Mesenchymal stem cell (in vitro differentiated cells and primary cell): ENCODE measurements around the gene TRIM22.
"Not testable (repeated sequence)": the region's sequence is repeated elsewhere in the genome, so short reads cannot be mapped to it uniquely, and the experiment has no call there.

ENCODE experiments used
- DNase-seq: peaks from one replicate; pipeline ENCODE4 v3.0.0-alpha.2; 2013
- H2AFZ ChIP-seq: one replicate; pipeline ENCODE4 v1.6.1; 2013; ENCODE audit warnings: low read depth, mild to moderate bottlenecking, control low read depth, inconsistent platforms, low read length, moderate library complexity
- H2AK5ac ChIP-seq: 2 replicates; pipeline ENCODE4 v1.6.1; 2013; ENCODE audit warnings: low read length, moderate library complexity, mild to moderate bottlenecking, inconsistent platforms; ENCODE audit not compliant: severe bottlenecking
- H2BK120ac ChIP-seq: one replicate; pipeline ENCODE4 v1.6.1; 2013; ENCODE audit warnings: low read depth, mild to moderate bottlenecking, inconsistent platforms, low read length, moderate library complexity
- H2BK12ac ChIP-seq, 2 experiments: one replicate each; pipeline ENCODE4 v1.6.1; 2013; ENCODE audit warnings: inconsistent platforms in 2 of 2, low read length in 2 of 2, mild to moderate bottlenecking in 2 of 2, moderate library complexity in 2 of 2, control low read depth in 1 of 2
- H2BK15ac ChIP-seq: one replicate; pipeline ENCODE4 v1.6.1; 2013; ENCODE audit warnings: mild to moderate bottlenecking, low read depth, inconsistent platforms; ENCODE audit not compliant: poor library complexity, severe bottlenecking
- H2BK5ac ChIP-seq: 2 replicates; pipeline ENCODE4 v1.6.1; 2013; ENCODE audit warnings: low read depth, mild to moderate bottlenecking, low read length, control low read depth, inconsistent platforms; ENCODE audit not compliant: poor library complexity, severe bottlenecking
- H3K14ac ChIP-seq, 2 experiments: one replicate each; pipeline ENCODE4 v1.6.1; 2013; ENCODE audit warnings: inconsistent platforms in 2 of 2, low read length in 2 of 2, control low read depth in 1 of 2, mild to moderate bottlenecking in 1 of 2, moderate library complexity in 1 of 2
- H3K18ac ChIP-seq, 2 experiments: one replicate each; pipeline ENCODE4 v1.6.1; 2013; ENCODE audit warnings: inconsistent platforms in 2 of 2, low read length in 2 of 2, control low read depth in 1 of 2, low read depth in 1 of 2, mild to moderate bottlenecking in 1 of 2
- H3K23ac ChIP-seq, 2 experiments: one replicate each; pipeline ENCODE4 v1.6.1; 2013; ENCODE audit warnings: inconsistent platforms in 2 of 2, low read length in 2 of 2, mild to moderate bottlenecking in 2 of 2, moderate library complexity in 2 of 2, control low read depth in 1 of 2
- H3K27ac ChIP-seq: 2 replicates; pipeline ENCODE4 v1.5.1; 2013; ENCODE audit warnings: mild to moderate bottlenecking, moderate library complexity, low read length, control low read depth, inconsistent platforms; ENCODE audit not compliant: poor library complexity, severe bottlenecking
- H3K27me3 ChIP-seq, 2 experiments: 2 replicates each; pipeline versions ENCODE4 v1.6.1 to v1.7.0; 2013; ENCODE audit warnings: low read length in 2 of 2, mild to moderate bottlenecking in 2 of 2, moderate library complexity in 2 of 2, control low read depth in 1 of 2, inconsistent platforms in 1 of 2; ENCODE audit not compliant: control insufficient read depth in 1 of 2, insufficient read depth in 1 of 2
- H3K36me3 ChIP-seq, 2 experiments: 2 replicates each; pipeline versions ENCODE4 v1.6.1 to v1.7.0; 2013; ENCODE audit warnings: low read length in 2 of 2, control low read depth in 1 of 2, inconsistent platforms in 1 of 2, low read depth in 1 of 2, mild to moderate bottlenecking in 1 of 2; ENCODE audit not compliant: insufficient read depth in 2 of 2, control insufficient read depth in 1 of 2
- H3K4ac ChIP-seq, 2 experiments: one replicate each; pipeline ENCODE4 v1.6.1; 2013; ENCODE audit warnings: inconsistent platforms in 2 of 2, low read length in 2 of 2, mild to moderate bottlenecking in 2 of 2, moderate library complexity in 2 of 2, control low read depth in 1 of 2, low read depth in 1 of 2
- H3K4me1 ChIP-seq: 2 replicates; pipeline ENCODE4 v1.6.1; 2013; ENCODE audit warnings: low read depth, low read length, control low read depth; ENCODE audit not compliant: control insufficient read depth, insufficient read depth
- H3K4me2 ChIP-seq: 2 replicates; pipeline ENCODE4 v1.6.1; 2013; ENCODE audit warnings: low read length, mild to moderate bottlenecking, inconsistent platforms; ENCODE audit not compliant: poor library complexity, severe bottlenecking
- H3K4me3 ChIP-seq, 2 experiments: 2 replicates each; pipeline versions ENCODE4 v1.5.1 to v1.7.0; 2013; ENCODE audit warnings: low read length in 2 of 2, mild to moderate bottlenecking in 2 of 2, control low read depth in 1 of 2, low read depth in 1 of 2; ENCODE audit not compliant: insufficient read depth in 1 of 2
- H3K79me1 ChIP-seq: replicated peaks from 2 replicates; pipeline ENCODE4 v1.6.1; 2013; ENCODE audit warnings: mild to moderate bottlenecking, control low read depth, low read length, inconsistent platforms; ENCODE audit not compliant: poor library complexity, severe bottlenecking
- H3K9ac ChIP-seq: 2 replicates; pipeline ENCODE4 v1.7.0; 2013; ENCODE audit warnings: mild to moderate bottlenecking, low read length, moderate library complexity
- H3K9me3 ChIP-seq: 2 replicates; pipeline ENCODE4 v1.7.0; 2013; ENCODE audit warnings: mild to moderate bottlenecking, low read length; ENCODE audit not compliant: control insufficient read depth
- H4K8ac ChIP-seq: one replicate; pipeline ENCODE4 v1.6.1; 2013; ENCODE audit warnings: inconsistent platforms, mild to moderate bottlenecking, low read length, moderate library complexity
- H4K91ac ChIP-seq: one replicate; pipeline ENCODE4 v1.6.1; 2013; ENCODE audit warnings: mild to moderate bottlenecking, low read length, inconsistent platforms
- WGBS: methylation state at CpG from one replicate; pipeline ENCODE4 v1.1.7; 2013; ENCODE audit warnings: mixed read lengths; 5-methylcytosine and 5-hydroxymethylcytosine counted together

Gene TRIM22

GRCh38 chr11:5690216-5690615, 626 bp downstream of the TRIM22 start:
- peaks cover 7% of the 10 kb centered on the region for H3K4me1 ChIP-seq
- 71% methylated on average over 2 of the region's 5 CpGs for WGBS
- peaks cover 18% of the 10 kb centered on the region for H3K79me1 ChIP-seq
- no peak overlapping the region for H2AFZ ChIP-seq
- H3K27me3 ChIP-seq, result no peaks in the 10 kb centered on the region
- H2BK15ac ChIP-seq, result no peak overlapping the region
- no peak overlapping the region for H4K91ac ChIP-seq
- peak overlapping the region; percentile 79 for H2BK120ac ChIP-seq
- peak overlapping the region; percentile 98 for H3K9ac ChIP-seq
- no peak overlapping the region for H4K8ac ChIP-seq
- H2BK12ac ChIP-seq, result no peak overlapping the region
- peak overlapping the region; percentile 99 for H2AK5ac ChIP-seq
- H3K14ac ChIP-seq, result no peak overlapping the region
- H3K4me2 ChIP-seq, result peak overlapping the region; percentile 82
- H3K23ac ChIP-seq, result no peak overlapping the region
- DNase-seq, result peak; percentile 12
- H2BK5ac ChIP-seq, result peak overlapping the region; percentile 98
- peak overlapping the region; percentile 46 to 86 for H3K4ac ChIP-seq
- peak overlapping the region in 1 of 2 experiments; percentile 86 for H3K4me3 ChIP-seq
- peak overlapping the region; percentile 5 to 92 for H3K18ac ChIP-seq
- H3K36me3 ChIP-seq, result peaks cover 5 to 20% of the 10 kb centered on the region in 2 experiments
- no peaks in the 10 kb centered on the region for H3K9me3 ChIP-seq
- H3K27ac ChIP-seq, result peak overlapping the region; percentile 98

GRCh38 chr11:5690736-5691135, 1.1 kb downstream of the TRIM22 start:
- no peaks in the 10 kb centered on the region for H3K9me3 ChIP-seq

DNA sequence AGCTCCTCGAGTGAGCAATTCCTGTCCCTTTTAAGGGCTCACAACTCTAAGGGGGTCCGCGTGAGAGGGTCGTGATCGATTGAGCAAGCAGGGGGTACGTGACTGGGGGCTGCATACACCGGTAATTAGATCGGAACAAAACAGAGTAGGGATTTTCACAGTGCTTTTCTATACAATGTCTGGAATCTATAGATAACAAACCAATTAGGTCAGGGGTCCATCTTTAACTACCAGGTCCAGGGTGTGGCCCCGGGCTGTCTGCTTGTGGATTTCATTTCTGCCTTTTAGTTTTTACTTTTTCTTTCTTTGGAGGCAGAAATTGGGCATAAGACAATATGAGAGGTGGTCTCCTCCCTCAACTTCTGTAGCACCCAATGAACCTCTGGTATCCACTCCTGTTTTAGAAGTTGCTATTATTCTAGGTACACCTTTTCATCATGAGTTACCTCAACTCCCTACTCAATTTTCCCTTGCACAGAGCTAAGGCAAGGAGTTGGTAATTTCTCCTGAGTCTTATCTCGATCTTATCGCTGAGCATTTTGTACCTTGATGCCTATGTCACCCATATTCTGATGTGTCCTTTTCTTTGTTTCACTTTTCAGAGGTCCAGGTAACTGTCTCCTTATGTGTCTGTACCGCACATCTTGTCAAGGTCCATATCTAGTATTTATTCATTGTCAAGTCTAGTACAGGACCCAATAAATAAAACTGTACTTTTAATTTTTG, 1.8 kb downstream of the TRIM22 start:
- H3K4me3 ChIP-seq, result peak overlapping the region in 1 of 2 experiments; percentile 86
- H3K79me1 ChIP-seq, result peaks cover 18% of the 10 kb centered on the region
- peaks cover 9 to 32% of the 10 kb centered on the region in 2 experiments for H3K36me3 ChIP-seq
- H3K27me3 ChIP-seq, H4K8ac ChIP-seq, H3K18ac ChIP-seq, H2AFZ ChIP-seq, H2BK5ac ChIP-seq, DNase-seq, H4K91ac ChIP-seq, H3K4me1 ChIP-seq, H3K9me3 ChIP-seq, H2BK12ac ChIP-seq, H2BK15ac ChIP-seq, H3K14ac ChIP-seq, H3K23ac ChIP-seq: not testable (repeated sequence)
- peak overlapping the region; percentile 90 for H3K4me2 ChIP-seq
- H3K27ac ChIP-seq, result peak overlapping the region; percentile 98
- H3K9ac ChIP-seq, result peak overlapping the region; percentile 98
- peak overlapping the region in 1 of 2 experiments; percentile 64 for H3K4ac ChIP-seq
- 90% methylated on average over 5 of the region's 12 CpGs for WGBS
- H2BK120ac ChIP-seq, result peak overlapping the region; percentile 27
- peak overlapping the region; percentile 100 for H2AK5ac ChIP-seq

More at GRCh38 chr11:5690736-5691135, 1.1 kb downstream of the TRIM22 start:
- Histone ChIP-seq H3K9ac (peak overlapping the region; percentile 98), H4K91ac (peak overlapping the region; percentile 83), H3K4me2 (peak overlapping the region; percentile 90), H3K36me3 (peaks cover 5 to 25% of the 10 kb centered on the region in 2 experiments), H2BK12ac (peak overlapping the region in 1 of 2 experiments; percentile 66), H3K14ac (no peak overlapping the region), H3K27me3 (no peaks in the 10 kb centered on the region), H2BK120ac (peak overlapping the region; percentile 27), H3K79me1 (peaks cover 18% of the 10 kb centered on the region), H3K4ac (peak overlapping the region; percentile 40 to 64), H3K27ac (peak overlapping the region; percentile 98), H2AFZ (no peak overlapping the region), H4K8ac (peak overlapping the region; percentile 94), H3K4me1 (peaks cover 7% of the 10 kb centered on the region), H3K23ac (no peak overlapping the region), H3K4me3 (peak overlapping the region in 1 of 2 experiments; percentile 86), H3K18ac (peak overlapping the region; percentile 5 to 86), H2AK5ac (peak overlapping the region; percentile 100), H2BK15ac (peak overlapping the region; percentile 23), H2BK5ac (peak overlapping the region; percentile 90)
- DNase-seq, result peak; percentile 18
- 96% methylated on average over 5 of the region's 5 CpGs for WGBS

- H2BK15ac ChIP-seq, result no peak overlapping the region
- H3K9ac ChIP-seq, result peak overlapping the region; percentile 98
- no peak overlapping the region for H4K91ac ChIP-seq
- no peak overlapping the region for H2BK5ac ChIP-seq
- no peak overlapping the region for H3K23ac ChIP-seq
- H3K27ac ChIP-seq, result no peak overlapping the region
- no peak overlapping the region for H2BK120ac ChIP-seq
- no peak overlapping the region for H3K4ac ChIP-seq
- peak overlapping the region in 1 of 2 experiments; percentile 86 for H3K4me3 ChIP-seq
- peaks cover 10 to 37% of the 10 kb centered on the region in 2 experiments for H3K36me3 ChIP-seq
- no peaks in the 10 kb centered on the region for H3K9me3 ChIP-seq
- H3K14ac ChIP-seq, result no peak overlapping the region
- peaks cover 7% of the 10 kb centered on the region for H3K4me1 ChIP-seq
- no peak overlapping the region for H2BK12ac ChIP-seq
- DNase-seq, result no peak
- H4K8ac ChIP-seq, result no peak overlapping the region
- H3K4me2 ChIP-seq, result no peak overlapping the region
- 100% methylated on average over 1 of the region's 3 CpGs for WGBS
- H3K27me3 ChIP-seq, result no peaks in the 10 kb centered on the region
- H3K18ac ChIP-seq, result no peak overlapping the region
- H2AFZ ChIP-seq, result no peak overlapping the region
- H2AK5ac ChIP-seq, result no peak overlapping the region
- H3K79me1 ChIP-seq, result peaks cover 19% of the 10 kb centered on the region
Measured at GRCh38 chr11:5691964-5692361, 2.4 kb downstream of the TRIM22 start.
